Panc1 (cell line): ENCODE data around the gene COL26A1. TPM values are rescaled to one million over a fixed set of nuclear protein-coding genes. Genes with fewer than 3 reads are reported as not detected.

Experiments
- ATAC-seq: fragments of 200-7000 bp; cut with Tn5 transposase; 2 replicates; pipeline ENCODE4 v1.9.1; 2020; ENCODE audit warnings: mild to moderate bottlenecking, moderate library complexity
- BruUV-seq: library from RNA; stranded (reverse); fragments of 400-500 nt; replicated peaks from 2 replicates; lab custom pipeline; 2021; lab: Mats Ljungman, UMichigan
- CTCF ChIA-PET: fragments of 300-600 bp; sonication (Branson Sonifier 250); formaldehyde crosslinking; loops from one replicate; lab custom pipeline; 2022; ENCODE audit warnings: antibody characterized with exemption; lab: Charles Lee
- POLR2A ChIA-PET: fragments of 300-600 bp; sonication (Branson Sonifier 250); formaldehyde crosslinking; loops from one replicate; lab custom pipeline; 2022; ENCODE audit warnings: antibody characterized with exemption; lab: Charles Lee
- DNase-seq: peaks from one replicate; pipeline ENCODE4 v3.0.0-alpha.2; 2010; ENCODE audit warnings: low read depth, low spot score
- H3K27ac ChIP-seq: 2 replicates; pipeline ENCODE4 v1.5.1; 2011; ENCODE audit warnings: mild to moderate bottlenecking, low read length, inconsistent platforms
- H3K27me3 ChIP-seq: fragments of 200-500 bp; sonication (Bioruptor generic); 2 replicates; pipeline ENCODE4 v1.6.0; 2014; ENCODE audit warnings: low read length, inconsistent platforms; ENCODE audit not compliant: control insufficient read depth, insufficient read depth
- H3K36me3 ChIP-seq: fragments of 200-500 bp; sonication (Bioruptor generic); 2 replicates; pipeline ENCODE4 v1.5.1; 2014; ENCODE audit warnings: inconsistent platforms, mild to moderate bottlenecking, low read length, moderate library complexity; ENCODE audit not compliant: control insufficient read depth, insufficient read depth
- H3K4me1 ChIP-seq: 2 replicates; pipeline ENCODE4 v1.5.1; 2011; ENCODE audit warnings: inconsistent platforms, mild to moderate bottlenecking, low read length, moderate library complexity; ENCODE audit not compliant: control insufficient read depth, insufficient read depth
- H3K4me3 ChIP-seq, 2 experiments: 2 replicates each; pipeline ENCODE4 v1.5.1; 2011 to 2012; ENCODE audit warnings: low read depth in 2 of 2, low read length in 2 of 2, mild to moderate bottlenecking in 2 of 2, inconsistent platforms in 1 of 2, moderate library complexity in 1 of 2
- H3K9me3 ChIP-seq: fragments of 200-500 bp; sonication (Bioruptor generic); 2 replicates; pipeline ENCODE4 v1.5.1; 2014; ENCODE audit warnings: low read depth, mild to moderate bottlenecking, inconsistent platforms, low read length, moderate library complexity; ENCODE audit not compliant: control insufficient read depth, insufficient read depth
- POLR2AphosphoS5 ChIP-seq: IDR thresholded peaks from 2 replicates; pipeline ENCODE4 v1.6.1; 2012; ENCODE audit warnings: mild to moderate bottlenecking, low read depth, low read length, moderate library complexity
- SIN3A ChIP-seq: IDR thresholded peaks from 2 replicates; pipeline ENCODE4 v1.6.1; 2012; ENCODE audit warnings: low read depth, mild to moderate bottlenecking, low read length, moderate library complexity, borderline replicate concordance; ENCODE audit not compliant: insufficient read depth
- TCF7L2 ChIP-seq: IDR thresholded peaks from 2 replicates; pipeline ENCODE4 v1.6.1; 2011; ENCODE audit warnings: mild to moderate bottlenecking, low read depth, low read length, inconsistent platforms
- in situ Hi-C: cut with HindIII; loops from 2 replicates; pipeline ENCODE4 v1.10.0; 2016; ENCODE audit warnings: low sequenced_read_pairs, low pct_unique_long_range_greater_than_20kb
- intact Hi-C: fragments of 100-400 bp; cut with micrococcal nuclease; formaldehyde crosslinking; loops from one replicate; pipeline ENCODE4 v1.10.0; 2022; ENCODE audit not compliant: unreplicated experiment
- total RNA-seq: library from RNA; stranded (reverse); gene quantifications from one replicate; pipeline ENCODE4 v1.2.1, GENCODE V29; 2021; ENCODE audit not compliant: unreplicated experiment
- TF ChIP-seq, protein P1 (sequence below), 2 experiments: IDR thresholded peaks; 2 replicates each; pipeline ENCODE4 v1.6.1; 2011 to 2012; ENCODE audit warnings: low read depth in 2 of 2, control low read depth in 1 of 2, low read length in 1 of 2, mild to moderate bottlenecking in 1 of 2, moderate library complexity in 1 of 2; ENCODE audit not compliant: insufficient read depth in 1 of 2
- TF ChIP-seq, protein P2 (sequence below): fragments of 450-650 bp; IDR thresholded peaks from 2 replicates; pipeline ENCODE4 v1.5.1; 2017; ENCODE audit warnings: mild to moderate bottlenecking

Gene COL26A1
- total RNA-seq, 1 experiment from 2014 or later, result 25.8 TPM

DNA sequence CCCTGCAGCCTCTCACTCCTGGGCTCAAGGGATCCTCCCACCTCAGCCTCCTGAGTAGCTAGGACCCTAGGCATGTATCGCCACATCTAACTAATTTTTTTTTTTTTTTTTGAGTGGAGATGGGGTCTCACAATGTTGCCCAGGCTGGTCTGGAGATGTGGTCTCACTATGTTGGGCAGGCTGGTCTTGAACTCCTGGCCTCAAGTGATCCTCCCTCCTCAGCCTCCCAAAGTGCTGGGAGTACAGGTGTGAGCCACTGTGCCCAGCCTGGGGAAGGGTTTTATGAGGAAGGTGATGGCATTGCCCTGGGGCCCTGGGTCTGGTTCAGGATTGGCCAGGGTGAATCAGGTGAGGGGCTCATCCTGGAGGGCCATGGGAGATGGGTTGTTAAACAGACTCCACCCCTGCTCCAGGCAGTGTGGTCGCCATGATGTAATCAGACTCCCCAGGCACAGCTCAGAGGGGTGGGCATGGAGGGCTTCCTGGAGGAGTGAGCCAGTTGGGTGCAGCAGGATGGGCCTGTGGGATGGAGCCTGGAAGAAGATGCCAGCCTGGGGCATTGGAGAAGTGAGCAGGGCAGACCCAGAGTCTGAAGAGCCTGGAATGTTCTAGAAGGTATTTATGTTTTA, 183.7 kb downstream of the COL26A1 start:
- CTCF ChIA-PET, result interaction anchor here (0.6 to 0.7 kb wide), 2 partner anchors 103 to 306 kb away, joined by 4 to 6 read pairs; no protein-coding TSS in a partner anchor
- BruUV-seq, result no TSS peak
- H3K36me3 ChIP-seq, result no peaks in the 10 kb centered on the region
- no peak overlapping the region for H3K4me3 ChIP-seq
- ATAC-seq (no peak), DNase-seq (no peak)
- POLR2A ChIA-PET, result interaction anchor here (0.6 kb wide), 1 partner anchor 540 kb away, joined by 3 read pairs; no protein-coding TSS in a partner anchor
- intact Hi-C loops, result no loop called here
- in situ Hi-C loops, result no loop called here
- H3K27ac ChIP-seq, result no peak overlapping the region
- H3K4me1 ChIP-seq, result no peaks in the 10 kb centered on the region
- H3K27me3 ChIP-seq, result no peaks in the 10 kb centered on the region
- TF ChIP-seq TCF7L2 (no peak), POLR2AphosphoS5 (no peak), SIN3A (no peak)
- TF ChIP-seq, protein P1, sequence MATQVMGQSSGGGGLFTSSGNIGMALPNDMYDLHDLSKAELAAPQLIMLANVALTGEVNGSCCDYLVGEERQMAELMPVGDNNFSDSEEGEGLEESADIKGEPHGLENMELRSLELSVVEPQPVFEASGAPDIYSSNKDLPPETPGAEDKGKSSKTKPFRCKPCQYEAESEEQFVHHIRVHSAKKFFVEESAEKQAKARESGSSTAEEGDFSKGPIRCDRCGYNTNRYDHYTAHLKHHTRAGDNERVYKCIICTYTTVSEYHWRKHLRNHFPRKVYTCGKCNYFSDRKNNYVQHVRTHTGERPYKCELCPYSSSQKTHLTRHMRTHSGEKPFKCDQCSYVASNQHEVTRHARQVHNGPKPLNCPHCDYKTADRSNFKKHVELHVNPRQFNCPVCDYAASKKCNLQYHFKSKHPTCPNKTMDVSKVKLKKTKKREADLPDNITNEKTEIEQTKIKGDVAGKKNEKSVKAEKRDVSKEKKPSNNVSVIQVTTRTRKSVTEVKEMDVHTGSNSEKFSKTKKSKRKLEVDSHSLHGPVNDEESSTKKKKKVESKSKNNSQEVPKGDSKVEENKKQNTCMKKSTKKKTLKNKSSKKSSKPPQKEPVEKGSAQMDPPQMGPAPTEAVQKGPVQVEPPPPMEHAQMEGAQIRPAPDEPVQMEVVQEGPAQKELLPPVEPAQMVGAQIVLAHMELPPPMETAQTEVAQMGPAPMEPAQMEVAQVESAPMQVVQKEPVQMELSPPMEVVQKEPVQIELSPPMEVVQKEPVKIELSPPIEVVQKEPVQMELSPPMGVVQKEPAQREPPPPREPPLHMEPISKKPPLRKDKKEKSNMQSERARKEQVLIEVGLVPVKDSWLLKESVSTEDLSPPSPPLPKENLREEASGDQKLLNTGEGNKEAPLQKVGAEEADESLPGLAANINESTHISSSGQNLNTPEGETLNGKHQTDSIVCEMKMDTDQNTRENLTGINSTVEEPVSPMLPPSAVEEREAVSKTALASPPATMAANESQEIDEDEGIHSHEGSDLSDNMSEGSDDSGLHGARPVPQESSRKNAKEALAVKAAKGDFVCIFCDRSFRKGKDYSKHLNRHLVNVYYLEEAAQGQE (IDR thresholded peaks at IDR 0.05; ENCODE audit: insufficient read depth in 1 of 2, low read depth in 2 of 2, low read length in 1 of 2), result no peak
- TF ChIP-seq, protein P2, sequence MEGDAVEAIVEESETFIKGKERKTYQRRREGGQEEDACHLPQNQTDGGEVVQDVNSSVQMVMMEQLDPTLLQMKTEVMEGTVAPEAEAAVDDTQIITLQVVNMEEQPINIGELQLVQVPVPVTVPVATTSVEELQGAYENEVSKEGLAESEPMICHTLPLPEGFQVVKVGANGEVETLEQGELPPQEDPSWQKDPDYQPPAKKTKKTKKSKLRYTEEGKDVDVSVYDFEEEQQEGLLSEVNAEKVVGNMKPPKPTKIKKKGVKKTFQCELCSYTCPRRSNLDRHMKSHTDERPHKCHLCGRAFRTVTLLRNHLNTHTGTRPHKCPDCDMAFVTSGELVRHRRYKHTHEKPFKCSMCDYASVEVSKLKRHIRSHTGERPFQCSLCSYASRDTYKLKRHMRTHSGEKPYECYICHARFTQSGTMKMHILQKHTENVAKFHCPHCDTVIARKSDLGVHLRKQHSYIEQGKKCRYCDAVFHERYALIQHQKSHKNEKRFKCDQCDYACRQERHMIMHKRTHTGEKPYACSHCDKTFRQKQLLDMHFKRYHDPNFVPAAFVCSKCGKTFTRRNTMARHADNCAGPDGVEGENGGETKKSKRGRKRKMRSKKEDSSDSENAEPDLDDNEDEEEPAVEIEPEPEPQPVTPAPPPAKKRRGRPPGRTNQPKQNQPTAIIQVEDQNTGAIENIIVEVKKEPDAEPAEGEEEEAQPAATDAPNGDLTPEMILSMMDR, result no peak
- H3K9me3 ChIP-seq, result no peaks in the 10 kb centered on the region

DNA sequence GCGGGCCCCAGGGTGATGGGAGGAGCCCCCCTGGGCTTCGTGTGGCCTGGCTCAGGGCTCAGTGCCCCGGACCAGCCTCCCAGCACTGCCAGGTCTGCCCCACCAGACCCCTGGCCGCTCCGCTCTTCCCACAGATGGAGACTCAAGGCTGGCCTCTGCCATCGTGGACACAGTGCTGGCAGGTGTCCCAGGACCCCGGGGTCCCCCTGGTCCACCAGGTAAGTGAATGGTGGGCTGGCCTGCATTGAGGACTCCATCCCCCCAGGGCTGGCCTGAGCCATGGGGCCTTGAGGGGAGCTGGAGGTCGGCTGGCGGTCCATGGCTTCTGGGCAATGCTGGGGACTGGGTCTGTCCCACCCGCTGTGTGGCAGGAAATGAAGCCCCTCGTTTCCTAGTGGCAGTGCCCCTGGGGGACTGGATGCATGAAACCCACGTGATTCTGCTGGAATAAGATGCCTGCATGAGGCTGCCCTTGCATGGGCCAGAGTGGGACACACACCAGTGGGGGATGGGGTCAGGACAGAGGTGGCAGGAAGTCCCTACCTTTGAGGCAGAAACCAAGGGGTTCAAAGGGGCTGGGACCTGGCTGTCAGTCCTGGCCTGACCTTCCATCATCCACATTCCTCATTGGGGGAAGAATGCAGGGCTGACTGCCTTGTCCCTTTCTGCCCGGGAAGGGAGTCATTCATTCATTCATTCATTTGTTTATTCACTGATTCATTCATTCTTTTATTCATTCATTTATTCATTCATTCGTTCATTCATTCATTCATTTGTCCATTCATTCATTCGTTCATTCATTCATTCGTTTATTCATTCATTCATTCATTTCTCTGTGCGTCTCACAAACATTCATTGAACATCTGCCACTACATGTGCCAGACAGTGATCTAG, 184.6 kb downstream of the COL26A1 start:
- Histone ChIP-seq H3K27me3 (no peaks in the 10 kb centered on the region), H3K27ac (no peak overlapping the region), H3K4me1 (no peaks in the 10 kb centered on the region), H3K36me3 (no peaks in the 10 kb centered on the region), H3K9me3 (no peaks in the 10 kb centered on the region), H3K4me3 (no peak overlapping the region)
- ChIA-PET POLR2A (no interaction called here), CTCF (interaction anchor here (0.6 kb wide), 1 partner anchor 104 kb away, joined by 6 read pairs; no protein-coding TSS in a partner anchor)
- in situ Hi-C loops (no loop called here), intact Hi-C loops (no loop called here)
- BruUV-seq, result no TSS peak
- ATAC-seq (no peak), DNase-seq (no peak)
- no peak for TF ChIP-seq POLR2AphosphoS5
- no peak for TF ChIP-seq SIN3A
- TF ChIP-seq, protein P2, result no peak
- no peak for TF ChIP-seq TCF7L2
- TF ChIP-seq, protein P1 (IDR thresholded peaks at IDR 0.05; ENCODE audit: insufficient read depth in 1 of 2, low read depth in 2 of 2, low read length in 1 of 2), result no peak
